Liver (tissue), 9 donors: ENCODE measurements around the gene ARFGAP3. TPM values are rescaled to one million over a fixed set of nuclear protein-coding genes. Genes with fewer than 3 reads are reported as not detected.

Experiments used
- DNase-seq: peaks from one replicate; pipeline ENCODE4 v3.0.0-alpha.2; 2017; ENCODE audit warnings: low spot score
- H3K27ac ChIP-seq, 2 donors: one replicate each; pipeline ENCODE4 v1.7.0; 2013; ENCODE audit warnings: inconsistent platforms in 2 of 2, low read length in 2 of 2, control low read depth in 1 of 2, low read depth in 1 of 2, mild to moderate bottlenecking in 1 of 2
- H3K27me3 ChIP-seq, 4 donors: one replicate each; pipeline versions ENCODE4 v1.6.1 to v1.7.0; 2013; ENCODE audit warnings: low read length in 3 of 4, inconsistent platforms in 1 of 4, mild to moderate bottlenecking in 1 of 4, moderate library complexity in 1 of 4; ENCODE audit not compliant: control insufficient read depth in 4 of 4, insufficient read depth in 4 of 4
- H3K36me3 ChIP-seq, 4 donors: one replicate each; pipeline versions ENCODE4 v1.6.1 to v1.7.0; 2013; ENCODE audit warnings: low read length in 3 of 4, mild to moderate bottlenecking in 3 of 4, low read depth in 1 of 4, moderate library complexity in 1 of 4; ENCODE audit not compliant: control insufficient read depth in 4 of 4, insufficient read depth in 3 of 4
- H3K4me1 ChIP-seq, 4 donors: one replicate each; pipeline versions ENCODE4 v1.6.1 to v1.7.0; 2013; ENCODE audit warnings: low read length in 3 of 4, mild to moderate bottlenecking in 3 of 4, moderate library complexity in 1 of 4; ENCODE audit not compliant: control insufficient read depth in 4 of 4, insufficient read depth in 4 of 4
- H3K4me3 ChIP-seq, 3 donors: one replicate each; pipeline versions ENCODE4 v1.6.1 to v1.7.0; 2013; ENCODE audit warnings: low read length in 3 of 3, control low read depth in 1 of 3, low read depth in 1 of 3, mild to moderate bottlenecking in 1 of 3
- H3K9ac ChIP-seq, 2 donors: one replicate each; pipeline ENCODE4 v1.7.0; 2013; ENCODE audit warnings: low read length in 2 of 2, mild to moderate bottlenecking in 2 of 2, moderate library complexity in 2 of 2, control low read depth in 1 of 2, low read depth in 1 of 2
- H3K9me3 ChIP-seq, 4 donors: one replicate each; pipeline versions ENCODE4 v1.6.1 to v1.7.0; 2013; ENCODE audit warnings: low read length in 3 of 4; ENCODE audit not compliant: control insufficient read depth in 4 of 4
- EGR1 ChIP-seq, 2 donors: IDR thresholded peaks; 2 replicates each; pipeline ENCODE4 v1.6.1; 2016 to 2018; ENCODE audit warnings: antibody characterized with exemption in 2 of 2, low read depth in 2 of 2
- FOXA1 ChIP-seq: IDR thresholded peaks from 2 replicates; pipeline ENCODE4 v1.6.1; 2016; ENCODE audit warnings: antibody characterized with exemption
- FOXA2 ChIP-seq: IDR thresholded peaks from 2 replicates; pipeline ENCODE4 v1.6.1; 2016; ENCODE audit warnings: antibody characterized with exemption
- GABPA ChIP-seq, 2 donors: IDR thresholded peaks in 1 of 2; conservative IDR thresholded peaks in 1 of 2; 2 replicates each; pipeline ENCODE4 v1.6.1; 2016; ENCODE audit warnings: antibody characterized with exemption in 2 of 2, mild to moderate bottlenecking in 1 of 2, moderate library complexity in 1 of 2
- HNF4A ChIP-seq, 2 donors: conservative IDR thresholded peaks; 2 replicates each; pipeline ENCODE4 v1.6.1; 2016; ENCODE audit warnings: antibody characterized with exemption in 2 of 2, mild to moderate bottlenecking in 2 of 2
- HNF4G ChIP-seq: IDR thresholded peaks from 2 replicates; pipeline ENCODE4 v1.6.1; 2016; ENCODE audit warnings: antibody characterized with exemption
- JUND ChIP-seq, 2 donors: IDR thresholded peaks; 2 replicates each; pipeline ENCODE4 v1.6.1; 2016; ENCODE audit warnings: antibody characterized with exemption in 2 of 2
- NR2F2 ChIP-seq: IDR thresholded peaks from 2 replicates; pipeline ENCODE4 v1.6.1; 2016; ENCODE audit warnings: antibody characterized with exemption
- RAD21 ChIP-seq, 2 donors: IDR thresholded peaks; 2 replicates each; pipeline ENCODE4 v1.6.1; 2016; ENCODE audit warnings: antibody characterized with exemption in 2 of 2, mild to moderate bottlenecking in 2 of 2
- RXRA ChIP-seq, 2 donors: IDR thresholded peaks; 2 replicates each; pipeline ENCODE4 v1.6.1; 2017 to 2018; ENCODE audit warnings: antibody characterized with exemption in 2 of 2, mild to moderate bottlenecking in 1 of 2
- SP1 ChIP-seq: IDR thresholded peaks from 2 replicates; pipeline ENCODE4 v1.6.1; 2018; ENCODE audit warnings: antibody characterized with exemption, mild to moderate bottlenecking
- TAF1 ChIP-seq: conservative IDR thresholded peaks from 2 replicates; pipeline ENCODE4 v1.6.1; 2016; ENCODE audit warnings: antibody characterized with exemption, mild to moderate bottlenecking
- YY1 ChIP-seq: IDR thresholded peaks from 2 replicates; pipeline ENCODE4 v1.6.1; 2016; ENCODE audit warnings: antibody characterized with exemption, mild to moderate bottlenecking
- whole genome bisulfite sequencing: extraction: QIAGEN DNeasy Blood & Tissue Kit; methylation state at CpG from one replicate; pipeline ENCODE4 v1.1.7; 2013; 5-methylcytosine and 5-hydroxymethylcytosine counted together
- polyA plus RNA-seq, 2 donors: library from polyadenylated mRNA; stranded (reverse) in 1 of 2; unstranded in 1 of 2; fragments of 200-250 nt in 1 of 2; fragments of >200 nt in 1 of 2; fragmentation: Nextera tagmentation in 1 of 2; extraction: Ambion mirVana in 1 of 2; gene quantifications; one replicate each; pipeline versions ENCODE4 v1.2.1 to v1.2.3, GENCODE V29; 2013 to 2015
- total RNA-seq, 2 donors: library from RNA; depleted of rRNA; stranded (reverse); fragments of >200 nt; gene quantifications; one replicate each; pipeline ENCODE4 v1.2.3, GENCODE V29; 2014
- TF ChIP-seq, protein P1 (sequence below): IDR thresholded peaks from 2 replicates; pipeline ENCODE4 v1.6.1; 2016; ENCODE audit warnings: antibody characterized with exemption
- TF ChIP-seq, protein P2 (sequence below): IDR thresholded peaks from 2 replicates; pipeline ENCODE4 v1.6.1; 2016; ENCODE audit warnings: antibody characterized with exemption
- TF ChIP-seq, protein P3 (sequence below): IDR thresholded peaks from 2 replicates; pipeline ENCODE4 v1.6.1; 2016; ENCODE audit warnings: antibody characterized with exemption, mild to moderate bottlenecking
- TF ChIP-seq, protein P4 (sequence below): fragments of 150-350 bp; IDR thresholded peaks from 2 replicates; pipeline ENCODE4 v1.5.1; 2017; ENCODE audit warnings: improper control_type of control experiment, low read depth, low read length; ENCODE audit not compliant: missing input control
- TF ChIP-seq, protein P5 (sequence below): IDR thresholded peaks from 2 replicates; pipeline ENCODE4 v1.6.1; 2016; ENCODE audit warnings: antibody characterized with exemption
- donor health status: healthy.
- donor health status: healthy.
- donor health status: healthy.
- donor health status: healthy.
- donor health status: healthy.

Gene ARFGAP3
- total and polyA plus RNA-seq, 4 donors: 18.2 to 55.1 (median 27.5) TPM

DNA sequence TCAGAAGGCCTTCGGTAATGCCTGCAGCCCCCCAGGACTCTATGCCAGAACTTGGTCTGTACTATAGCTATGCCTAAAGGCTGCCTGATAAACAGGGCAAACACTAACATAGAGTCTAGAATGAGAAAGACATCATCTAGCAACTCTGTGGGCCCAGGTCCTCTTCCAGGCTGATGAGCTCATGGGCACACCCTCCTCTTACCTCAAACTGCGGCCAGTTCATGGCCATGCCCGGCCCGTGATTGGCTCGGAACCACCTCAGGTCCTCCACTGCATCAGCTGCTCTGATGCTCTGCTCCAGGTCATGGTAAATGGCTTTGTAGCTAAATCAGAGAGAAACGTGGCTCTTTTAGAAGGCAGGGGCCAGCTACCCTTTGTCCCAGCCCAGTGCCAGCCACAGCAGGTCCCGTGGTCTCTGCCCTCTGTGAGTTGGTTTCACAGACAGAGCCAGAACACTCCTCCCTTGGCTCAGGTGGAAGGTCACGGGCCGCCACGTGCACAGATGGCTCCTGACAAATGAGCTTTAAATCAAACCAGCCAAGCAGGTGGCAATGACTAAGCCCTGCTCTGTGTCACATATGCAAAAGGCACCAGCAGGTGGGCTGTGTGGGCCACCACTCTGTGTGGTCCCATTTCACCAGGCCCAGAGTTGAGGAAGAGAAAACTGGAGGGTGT, 25.0 kb upstream of the ARFGAP3 start:
- H3K36me3 ChIP-seq: peaks cover 6 to 27% (median 11%) of the 10 kb centered on the region in 4 donors
- no peak for DNase-seq
- H3K27ac ChIP-seq: peak overlapping the region; percentile 86 to 88

More for the DNA sequence above, 25.0 kb upstream of the ARFGAP3 start:
- Histone ChIP-seq H3K4me3 (no peak overlapping the region), H3K9ac (peak overlapping the region; percentile 28 to 71), H3K4me1 (peaks cover 10 to 47% (median 29%) of the 10 kb centered on the region in 4 donors), H3K9me3 (no peaks in the 10 kb centered on the region), H3K27me3 (no peaks in the 10 kb centered on the region)
- TF ChIP-seq HNF4A (conservative IDR thresholded peaks at IDR 0.05): peak; percentile 55 to 87
- TF ChIP-seq RXRA (IDR thresholded peaks at IDR 0.05): peak; percentile 82 to 93
- peak; percentile 36 to 87 for TF ChIP-seq JUND (IDR thresholded peaks at IDR 0.05)
- peak; percentile 85 for TF ChIP-seq YY1
- TF ChIP-seq, protein P1, sequence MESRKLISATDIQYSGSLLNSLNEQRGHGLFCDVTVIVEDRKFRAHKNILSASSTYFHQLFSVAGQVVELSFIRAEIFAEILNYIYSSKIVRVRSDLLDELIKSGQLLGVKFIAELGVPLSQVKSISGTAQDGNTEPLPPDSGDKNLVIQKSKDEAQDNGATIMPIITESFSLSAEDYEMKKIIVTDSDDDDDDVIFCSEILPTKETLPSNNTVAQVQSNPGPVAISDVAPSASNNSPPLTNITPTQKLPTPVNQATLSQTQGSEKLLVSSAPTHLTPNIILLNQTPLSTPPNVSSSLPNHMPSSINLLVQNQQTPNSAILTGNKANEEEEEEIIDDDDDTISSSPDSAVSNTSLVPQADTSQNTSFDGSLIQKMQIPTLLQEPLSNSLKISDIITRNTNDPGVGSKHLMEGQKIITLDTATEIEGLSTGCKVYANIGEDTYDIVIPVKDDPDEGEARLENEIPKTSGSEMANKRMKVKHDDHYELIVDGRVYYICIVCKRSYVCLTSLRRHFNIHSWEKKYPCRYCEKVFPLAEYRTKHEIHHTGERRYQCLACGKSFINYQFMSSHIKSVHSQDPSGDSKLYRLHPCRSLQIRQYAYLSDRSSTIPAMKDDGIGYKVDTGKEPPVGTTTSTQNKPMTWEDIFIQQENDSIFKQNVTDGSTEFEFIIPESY: peak; percentile 88
- TF ChIP-seq, protein P2, sequence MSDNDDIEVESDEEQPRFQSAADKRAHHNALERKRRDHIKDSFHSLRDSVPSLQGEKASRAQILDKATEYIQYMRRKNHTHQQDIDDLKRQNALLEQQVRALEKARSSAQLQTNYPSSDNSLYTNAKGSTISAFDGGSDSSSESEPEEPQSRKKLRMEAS: peak; percentile 96
- no peak for TF ChIP-seq HNF4G
- TF ChIP-seq, protein P3, sequence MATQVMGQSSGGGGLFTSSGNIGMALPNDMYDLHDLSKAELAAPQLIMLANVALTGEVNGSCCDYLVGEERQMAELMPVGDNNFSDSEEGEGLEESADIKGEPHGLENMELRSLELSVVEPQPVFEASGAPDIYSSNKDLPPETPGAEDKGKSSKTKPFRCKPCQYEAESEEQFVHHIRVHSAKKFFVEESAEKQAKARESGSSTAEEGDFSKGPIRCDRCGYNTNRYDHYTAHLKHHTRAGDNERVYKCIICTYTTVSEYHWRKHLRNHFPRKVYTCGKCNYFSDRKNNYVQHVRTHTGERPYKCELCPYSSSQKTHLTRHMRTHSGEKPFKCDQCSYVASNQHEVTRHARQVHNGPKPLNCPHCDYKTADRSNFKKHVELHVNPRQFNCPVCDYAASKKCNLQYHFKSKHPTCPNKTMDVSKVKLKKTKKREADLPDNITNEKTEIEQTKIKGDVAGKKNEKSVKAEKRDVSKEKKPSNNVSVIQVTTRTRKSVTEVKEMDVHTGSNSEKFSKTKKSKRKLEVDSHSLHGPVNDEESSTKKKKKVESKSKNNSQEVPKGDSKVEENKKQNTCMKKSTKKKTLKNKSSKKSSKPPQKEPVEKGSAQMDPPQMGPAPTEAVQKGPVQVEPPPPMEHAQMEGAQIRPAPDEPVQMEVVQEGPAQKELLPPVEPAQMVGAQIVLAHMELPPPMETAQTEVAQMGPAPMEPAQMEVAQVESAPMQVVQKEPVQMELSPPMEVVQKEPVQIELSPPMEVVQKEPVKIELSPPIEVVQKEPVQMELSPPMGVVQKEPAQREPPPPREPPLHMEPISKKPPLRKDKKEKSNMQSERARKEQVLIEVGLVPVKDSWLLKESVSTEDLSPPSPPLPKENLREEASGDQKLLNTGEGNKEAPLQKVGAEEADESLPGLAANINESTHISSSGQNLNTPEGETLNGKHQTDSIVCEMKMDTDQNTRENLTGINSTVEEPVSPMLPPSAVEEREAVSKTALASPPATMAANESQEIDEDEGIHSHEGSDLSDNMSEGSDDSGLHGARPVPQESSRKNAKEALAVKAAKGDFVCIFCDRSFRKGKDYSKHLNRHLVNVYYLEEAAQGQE: peak; percentile 88
- TF ChIP-seq EGR1 (IDR thresholded peaks at IDR 0.05; ENCODE audit: low read depth in 2 of 2): peak in 1 of 2 donors; percentile 12
- TF ChIP-seq RAD21 (IDR thresholded peaks at IDR 0.05): peak; percentile 46 to 61
- no peak for TF ChIP-seq NR2F2
- TF ChIP-seq GABPA (IDR thresholded peaks at IDR 0.05 in 1 of 2, conservative IDR thresholded peaks at IDR 0.05 in 1 of 2): peak in 1 of 2 donors; percentile 16
- TF ChIP-seq TAF1: no peak
- TF ChIP-seq SP1: peak; percentile 59
- TF ChIP-seq FOXA2: peak; percentile 30
- TF ChIP-seq, protein P4, sequence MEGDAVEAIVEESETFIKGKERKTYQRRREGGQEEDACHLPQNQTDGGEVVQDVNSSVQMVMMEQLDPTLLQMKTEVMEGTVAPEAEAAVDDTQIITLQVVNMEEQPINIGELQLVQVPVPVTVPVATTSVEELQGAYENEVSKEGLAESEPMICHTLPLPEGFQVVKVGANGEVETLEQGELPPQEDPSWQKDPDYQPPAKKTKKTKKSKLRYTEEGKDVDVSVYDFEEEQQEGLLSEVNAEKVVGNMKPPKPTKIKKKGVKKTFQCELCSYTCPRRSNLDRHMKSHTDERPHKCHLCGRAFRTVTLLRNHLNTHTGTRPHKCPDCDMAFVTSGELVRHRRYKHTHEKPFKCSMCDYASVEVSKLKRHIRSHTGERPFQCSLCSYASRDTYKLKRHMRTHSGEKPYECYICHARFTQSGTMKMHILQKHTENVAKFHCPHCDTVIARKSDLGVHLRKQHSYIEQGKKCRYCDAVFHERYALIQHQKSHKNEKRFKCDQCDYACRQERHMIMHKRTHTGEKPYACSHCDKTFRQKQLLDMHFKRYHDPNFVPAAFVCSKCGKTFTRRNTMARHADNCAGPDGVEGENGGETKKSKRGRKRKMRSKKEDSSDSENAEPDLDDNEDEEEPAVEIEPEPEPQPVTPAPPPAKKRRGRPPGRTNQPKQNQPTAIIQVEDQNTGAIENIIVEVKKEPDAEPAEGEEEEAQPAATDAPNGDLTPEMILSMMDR: no peak
- TF ChIP-seq, protein P5, sequence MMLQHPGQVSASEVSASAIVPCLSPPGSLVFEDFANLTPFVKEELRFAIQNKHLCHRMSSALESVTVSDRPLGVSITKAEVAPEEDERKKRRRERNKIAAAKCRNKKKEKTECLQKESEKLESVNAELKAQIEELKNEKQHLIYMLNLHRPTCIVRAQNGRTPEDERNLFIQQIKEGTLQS: no peak
- peak; percentile 50 for TF ChIP-seq FOXA1
- WGBS: 44% methylated on average over 10 of the region's 10 CpGs
